ENCODE measurements around the gene GPC6.

GPC6 gene

DNA sequence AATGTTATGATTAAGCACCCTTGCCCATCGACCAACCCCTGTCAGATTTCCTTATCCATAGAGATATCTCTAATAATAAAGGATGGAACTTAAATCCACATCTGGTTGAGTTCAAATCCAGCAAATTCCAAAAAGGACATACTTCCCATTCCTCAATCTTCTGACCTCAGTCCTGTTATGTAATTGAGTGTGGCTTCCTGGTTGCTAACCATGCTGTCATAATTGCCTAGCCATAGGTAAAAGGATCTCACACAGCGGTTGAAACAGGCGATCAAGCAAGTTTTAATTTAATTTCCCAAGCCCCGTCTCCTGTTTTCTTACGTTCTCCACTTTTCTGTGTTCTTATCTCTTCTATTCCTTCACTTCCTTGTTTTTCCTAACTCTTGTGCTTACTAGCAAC is 550.3 kb downstream of the GPC6 start:
- TF ChIP-seq, protein P1, sequence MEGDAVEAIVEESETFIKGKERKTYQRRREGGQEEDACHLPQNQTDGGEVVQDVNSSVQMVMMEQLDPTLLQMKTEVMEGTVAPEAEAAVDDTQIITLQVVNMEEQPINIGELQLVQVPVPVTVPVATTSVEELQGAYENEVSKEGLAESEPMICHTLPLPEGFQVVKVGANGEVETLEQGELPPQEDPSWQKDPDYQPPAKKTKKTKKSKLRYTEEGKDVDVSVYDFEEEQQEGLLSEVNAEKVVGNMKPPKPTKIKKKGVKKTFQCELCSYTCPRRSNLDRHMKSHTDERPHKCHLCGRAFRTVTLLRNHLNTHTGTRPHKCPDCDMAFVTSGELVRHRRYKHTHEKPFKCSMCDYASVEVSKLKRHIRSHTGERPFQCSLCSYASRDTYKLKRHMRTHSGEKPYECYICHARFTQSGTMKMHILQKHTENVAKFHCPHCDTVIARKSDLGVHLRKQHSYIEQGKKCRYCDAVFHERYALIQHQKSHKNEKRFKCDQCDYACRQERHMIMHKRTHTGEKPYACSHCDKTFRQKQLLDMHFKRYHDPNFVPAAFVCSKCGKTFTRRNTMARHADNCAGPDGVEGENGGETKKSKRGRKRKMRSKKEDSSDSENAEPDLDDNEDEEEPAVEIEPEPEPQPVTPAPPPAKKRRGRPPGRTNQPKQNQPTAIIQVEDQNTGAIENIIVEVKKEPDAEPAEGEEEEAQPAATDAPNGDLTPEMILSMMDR (IDR thresholded peaks at IDR 0.05; ENCODE audit: low read depth, low read length, missing control alignments), result no peak
- no peak for DNase-seq (ENCODE audit: extremely low read depth, low read depth)
- H3K4me3 ChIP-seq (replicated peaks; ENCODE audit: low read depth, low read length), result no peak overlapping the region

GRCh38 chr13:93777504-93777903 is 550.9 kb downstream of the GPC6 start:
- no peak overlapping the region for H3K4me3 ChIP-seq (replicated peaks; ENCODE audit: low read depth, low read length)
- TF ChIP-seq, protein P1 (IDR thresholded peaks at IDR 0.05; ENCODE audit: low read depth, low read length, missing control alignments), result no peak
- no peak for DNase-seq (ENCODE audit: extremely low read depth, low read depth)

DNA sequence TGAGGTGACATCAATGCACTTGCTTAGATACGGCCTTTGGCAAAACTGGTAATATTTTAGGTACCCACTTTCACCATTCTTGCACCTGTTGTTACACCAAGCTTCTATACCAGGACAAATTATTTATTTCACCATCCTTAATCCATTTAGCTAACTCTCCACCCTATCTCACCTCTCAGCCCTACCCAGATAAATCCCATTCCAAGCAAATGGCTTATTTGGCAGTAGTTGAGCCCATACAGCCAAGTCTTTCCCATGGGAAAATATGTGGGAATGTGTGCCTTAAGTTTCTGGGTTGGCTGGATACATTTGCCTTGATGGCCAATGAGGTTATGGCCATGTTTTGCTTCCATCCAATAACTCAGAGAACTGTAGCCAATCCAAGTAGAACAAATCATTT is 551.9 kb downstream of the GPC6 start:
- TF ChIP-seq, protein P1 (IDR thresholded peaks at IDR 0.05; ENCODE audit: low read depth, low read length, missing control alignments), result no peak
- H3K4me3 ChIP-seq (replicated peaks; ENCODE audit: low read depth, low read length), result no peak overlapping the region
- DNase-seq (ENCODE audit: extremely low read depth, low read depth), result no peak

- DNase-seq (ENCODE audit: extremely low read depth, low read depth), result no peak
- TF ChIP-seq, protein P1 (IDR thresholded peaks at IDR 0.05; ENCODE audit: low read depth, low read length, missing control alignments), result no peak
- no peak overlapping the region for H3K4me3 ChIP-seq (replicated peaks; ENCODE audit: low read depth, low read length)
Observed at GRCh38 chr13:93784191-93784590, 557.6 kb downstream of the GPC6 start.

- TF ChIP-seq, protein P1 (IDR thresholded peaks at IDR 0.05; ENCODE audit: low read depth, low read length, missing control alignments), result no peak
- no peak overlapping the region for H3K4me3 ChIP-seq (replicated peaks; ENCODE audit: low read depth, low read length)
- DNase-seq (ENCODE audit: extremely low read depth, low read depth), result no peak
Observed at GRCh38 chr13:93786846-93787489, 560.4 kb downstream of the GPC6 start.

DNA sequence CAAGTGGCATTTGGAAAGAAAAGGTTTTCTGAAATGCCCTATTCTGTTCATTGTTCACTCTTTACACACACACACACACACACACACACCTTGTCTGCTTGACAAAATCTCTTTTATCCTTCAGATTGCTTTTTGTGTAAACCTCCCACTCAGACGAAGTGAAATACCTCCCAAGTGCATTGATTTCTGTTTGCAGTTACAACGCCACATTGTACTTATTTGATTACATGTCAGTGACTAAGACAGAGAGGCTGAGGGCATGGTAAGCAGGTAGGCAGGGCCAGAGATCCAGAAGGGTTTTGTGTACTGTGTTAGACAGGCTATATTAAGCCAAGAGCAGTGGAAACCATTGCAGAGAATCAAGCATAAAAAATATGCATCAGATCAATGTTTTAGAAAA is 561.8 kb downstream of the GPC6 start:
- no peak overlapping the region for H3K4me3 ChIP-seq (replicated peaks; ENCODE audit: low read depth, low read length)
- DNase-seq (ENCODE audit: extremely low read depth, low read depth), result no peak
- TF ChIP-seq, protein P1 (IDR thresholded peaks at IDR 0.05; ENCODE audit: low read depth, low read length, missing control alignments), result no peak

DNA sequence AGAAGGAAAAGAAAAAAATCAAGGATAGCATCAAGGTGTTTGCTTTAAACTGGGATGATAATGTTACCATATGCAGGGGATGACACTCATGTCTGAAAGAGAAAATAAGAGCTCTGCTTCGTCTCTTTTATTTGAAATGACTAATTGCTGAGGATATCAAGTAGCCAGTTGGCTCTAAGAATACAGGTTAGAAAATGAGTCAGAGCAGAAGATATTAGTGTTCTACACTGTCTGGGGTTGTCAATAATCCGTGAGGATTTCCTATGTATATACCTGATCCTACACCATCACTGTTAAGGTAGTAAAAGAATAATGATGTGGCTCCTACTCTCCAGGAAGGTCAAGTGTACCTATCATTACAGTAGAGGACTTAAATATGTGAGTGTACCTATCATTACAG is 562.5 kb downstream of the GPC6 start:
- TF ChIP-seq, protein P1 (IDR thresholded peaks at IDR 0.05; ENCODE audit: low read depth, low read length, missing control alignments), result no peak
- DNase-seq (ENCODE audit: extremely low read depth, low read depth), result no peak
- H3K4me3 ChIP-seq (replicated peaks; ENCODE audit: low read depth, low read length), result no peak overlapping the region
